OCI-LY3 (cell line): ENCODE measurements around the gene LNX1.

Experiments
- H2AFZ ChIP-seq: fragments of 200-600, 300-600 bp; shearing (Covaris generic); 2 replicates; pipeline ENCODE4 v1.6.0; 2014; ENCODE audit warnings: antibody characterized with exemption, low read depth, low read length
- H3K27ac ChIP-seq: fragments of 200-600, 300-600 bp; sonication (generic); 2 replicates; pipeline ENCODE4 v1.5.1; 2014; ENCODE audit warnings: mild to moderate bottlenecking, low read length, moderate library complexity, mixed read lengths
- H3K27me3 ChIP-seq: fragments of 200-600, 300-600 bp; sonication (generic); 2 replicates; pipeline ENCODE4 v1.6.1; 2014; ENCODE audit warnings: low read depth, low read length, mixed read lengths
- H3K36me3 ChIP-seq: fragments of 200-600, 300-600 bp; sonication (generic); replicated peaks from 2 replicates; pipeline ENCODE3; 2014; ENCODE audit warnings: low read depth, low read length, mixed read lengths
- H3K4me1 ChIP-seq: fragments of 300-600, 200-600 bp; sonication (generic); 2 replicates; pipeline ENCODE4 v1.6.1; 2014; ENCODE audit warnings: low read length, mixed read lengths
- H3K4me2 ChIP-seq: fragments of 200-600, 300-600 bp; sonication (generic); 2 replicates; pipeline ENCODE4 v1.6.1; 2014; ENCODE audit warnings: low read length, mixed read lengths
- H3K4me3 ChIP-seq: fragments of 300-600, 200-600 bp; sonication (generic); 2 replicates; pipeline ENCODE4 v1.5.1; 2014; ENCODE audit warnings: antibody characterized with exemption, mild to moderate bottlenecking, low read length, moderate library complexity
- H3K79me2 ChIP-seq: fragments of 300-600, 200-600 bp; shearing (Covaris generic); 2 replicates; pipeline ENCODE4 v1.6.1; 2014; ENCODE audit warnings: mild to moderate bottlenecking, low read length, mixed read lengths
- H3K9ac ChIP-seq: fragments of 300-600, 200-600 bp; shearing (Covaris generic); 2 replicates; pipeline ENCODE4 v1.6.0; 2014; ENCODE audit warnings: mild to moderate bottlenecking, low read length, moderate library complexity
- H3K9me3 ChIP-seq: fragments of 200-600, 300-600 bp; shearing (Covaris generic); 2 replicates; pipeline ENCODE4 v1.6.1; 2014; ENCODE audit warnings: low read length, mixed read lengths; ENCODE audit not compliant: insufficient read depth
- H4K20me1 ChIP-seq: fragments of 200-600, 300-600 bp; sonication (generic); 2 replicates; pipeline ENCODE4 v1.6.1; 2016; ENCODE audit warnings: low read length, mixed read lengths; ENCODE audit not compliant: insufficient read depth
- EZH2phosphoT487 ChIP-seq: fragments of 200-600 bp; shearing (Covaris generic); IDR thresholded peaks from 2 replicates; pipeline ENCODE4 v1.6.1; 2018; ENCODE audit warnings: antibody characterized with exemption, mixed run types, low read depth
- TF ChIP-seq, protein P1 (sequence below): fragments of 200-600, 300-600 bp; sonication (generic); IDR thresholded peaks from 2 replicates; pipeline ENCODE4 v1.5.1; 2014; ENCODE audit warnings: antibody characterized with exemption, low read length, low read depth

LNX1 gene

DNA sequence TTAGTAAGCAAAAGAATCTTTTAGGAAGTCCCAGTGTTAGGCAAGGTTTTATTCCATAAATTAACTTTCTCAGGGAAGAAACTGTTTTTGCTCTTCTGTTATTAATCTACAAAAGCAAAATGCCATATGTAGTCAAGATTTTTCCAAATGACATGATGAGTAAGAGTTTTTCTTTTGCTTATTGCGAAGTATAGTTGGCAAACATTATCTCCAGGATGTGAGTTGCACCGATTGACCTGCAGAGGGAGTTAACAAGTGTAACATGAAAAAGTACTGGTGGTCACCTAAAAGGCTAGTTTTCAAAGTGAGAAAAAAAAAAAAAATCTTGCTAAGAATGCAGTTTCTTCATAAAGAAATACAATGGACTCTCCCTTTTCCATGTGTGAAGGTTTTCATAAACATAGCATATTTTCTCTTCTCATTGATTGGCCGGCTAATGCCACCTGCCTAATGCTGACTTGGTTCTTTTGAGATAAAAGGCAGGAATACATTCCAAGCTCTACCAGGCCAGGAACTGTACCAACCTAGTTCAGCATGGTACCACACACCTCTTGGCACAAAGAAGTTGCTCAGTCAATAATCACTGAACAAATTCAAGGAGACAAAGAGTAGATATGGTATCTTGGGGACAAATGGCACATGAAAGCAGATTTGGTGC is 100.2 kb downstream of the LNX1 start:
- H3K4me3 ChIP-seq, result no peak overlapping the region
- H3K27ac ChIP-seq, result no peak overlapping the region

DNA sequence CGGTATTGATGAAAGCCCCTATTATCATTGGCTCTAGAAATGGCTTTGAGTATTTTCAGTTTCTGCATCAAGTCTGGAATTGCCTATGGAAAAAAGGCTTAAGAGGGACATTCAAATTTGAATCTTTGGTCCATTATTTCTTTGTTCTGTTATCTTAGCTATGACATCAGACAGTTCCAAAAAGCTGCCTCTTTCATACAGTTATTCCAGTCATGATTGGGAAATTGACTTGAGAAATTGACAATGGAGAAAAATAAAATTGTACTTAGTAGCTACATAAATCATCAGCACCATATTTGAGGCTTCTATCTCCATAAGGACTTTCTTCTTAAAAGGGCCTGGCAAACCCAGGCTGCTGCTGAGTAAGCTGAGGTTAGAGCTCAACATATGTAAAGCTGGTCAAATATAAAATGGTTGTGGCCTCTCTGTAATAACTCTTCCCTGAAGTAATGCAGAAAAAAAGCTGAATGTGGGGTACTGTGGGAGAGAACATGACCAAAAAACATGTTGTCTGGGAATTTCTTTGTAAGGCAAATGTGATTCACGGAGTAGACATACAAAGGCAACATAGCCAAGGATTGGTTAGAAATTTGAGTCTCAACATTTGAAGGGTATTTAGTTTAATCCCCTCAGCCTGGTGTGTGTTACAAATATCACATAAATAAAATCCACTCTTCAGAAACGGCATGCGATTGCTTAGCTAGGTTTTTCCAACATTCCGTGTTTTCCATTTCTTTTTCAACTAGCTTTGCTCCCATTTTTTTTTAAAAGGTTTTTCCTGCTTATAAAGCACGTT is 100.9 kb downstream of the LNX1 start:
- Histone ChIP-seq H4K20me1 (no peaks in the 10 kb centered on the region), H3K4me3 (no peak overlapping the region), H3K9ac (no peak overlapping the region), H3K4me1 (no peaks in the 10 kb centered on the region), H3K36me3 (no peaks in the 10 kb centered on the region), H3K9me3 (no peaks in the 10 kb centered on the region), H3K79me2 (no peaks in the 10 kb centered on the region), H2AFZ (no peak overlapping the region), H3K27me3 (peaks cover 43% of the 10 kb centered on the region), H3K4me2 (no peak overlapping the region), H3K27ac (no peak overlapping the region)
- TF ChIP-seq, protein P1, sequence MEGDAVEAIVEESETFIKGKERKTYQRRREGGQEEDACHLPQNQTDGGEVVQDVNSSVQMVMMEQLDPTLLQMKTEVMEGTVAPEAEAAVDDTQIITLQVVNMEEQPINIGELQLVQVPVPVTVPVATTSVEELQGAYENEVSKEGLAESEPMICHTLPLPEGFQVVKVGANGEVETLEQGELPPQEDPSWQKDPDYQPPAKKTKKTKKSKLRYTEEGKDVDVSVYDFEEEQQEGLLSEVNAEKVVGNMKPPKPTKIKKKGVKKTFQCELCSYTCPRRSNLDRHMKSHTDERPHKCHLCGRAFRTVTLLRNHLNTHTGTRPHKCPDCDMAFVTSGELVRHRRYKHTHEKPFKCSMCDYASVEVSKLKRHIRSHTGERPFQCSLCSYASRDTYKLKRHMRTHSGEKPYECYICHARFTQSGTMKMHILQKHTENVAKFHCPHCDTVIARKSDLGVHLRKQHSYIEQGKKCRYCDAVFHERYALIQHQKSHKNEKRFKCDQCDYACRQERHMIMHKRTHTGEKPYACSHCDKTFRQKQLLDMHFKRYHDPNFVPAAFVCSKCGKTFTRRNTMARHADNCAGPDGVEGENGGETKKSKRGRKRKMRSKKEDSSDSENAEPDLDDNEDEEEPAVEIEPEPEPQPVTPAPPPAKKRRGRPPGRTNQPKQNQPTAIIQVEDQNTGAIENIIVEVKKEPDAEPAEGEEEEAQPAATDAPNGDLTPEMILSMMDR, result no peak
- no peak for TF ChIP-seq EZH2phosphoT487

More for the DNA sequence above, 100.2 kb downstream of the LNX1 start:
- Histone ChIP-seq H3K9ac (no peak overlapping the region), H3K9me3 (no peaks in the 10 kb centered on the region), H3K79me2 (no peaks in the 10 kb centered on the region), H3K27me3 (peaks cover 38% of the 10 kb centered on the region), H2AFZ (no peak overlapping the region), H3K36me3 (no peaks in the 10 kb centered on the region), H3K4me2 (no peak overlapping the region), H4K20me1 (no peaks in the 10 kb centered on the region), H3K4me1 (no peaks in the 10 kb centered on the region)
- TF ChIP-seq EZH2phosphoT487, result no peak
- TF ChIP-seq, protein P1, result peak; percentile 73

DNA sequence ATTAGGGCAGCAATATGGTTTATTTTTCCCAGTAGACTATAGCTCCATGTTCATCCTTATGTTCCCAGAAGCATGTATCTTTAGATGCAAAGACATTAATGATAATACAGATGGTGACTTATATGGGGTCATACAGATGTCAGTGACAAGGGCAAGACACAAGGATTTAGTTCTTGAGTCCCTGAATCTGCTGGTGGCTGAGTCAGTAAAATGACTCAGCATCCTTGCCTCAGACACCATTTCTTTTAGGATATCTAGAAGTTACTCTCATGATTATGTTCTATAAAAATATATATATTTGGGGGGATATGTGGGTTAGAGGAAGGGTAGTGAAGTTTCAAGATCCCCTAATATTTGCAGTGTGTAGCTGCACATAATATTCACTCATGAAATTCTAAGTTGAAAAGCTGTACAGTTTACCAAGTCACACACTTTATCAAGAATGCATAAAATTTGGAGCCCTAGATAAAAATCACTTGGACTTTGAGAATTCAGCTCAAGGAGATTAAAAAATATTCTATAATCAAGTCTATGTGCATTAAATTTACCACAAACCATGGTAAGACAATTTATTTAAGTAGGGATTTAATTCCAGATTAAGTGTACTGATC is 101.9 kb downstream of the LNX1 start:
- H3K4me3 ChIP-seq, result no peak overlapping the region
- H3K79me2 ChIP-seq, result no peaks in the 10 kb centered on the region
- TF ChIP-seq, protein P1, result no peak
- TF ChIP-seq EZH2phosphoT487, result no peak
- H3K9ac ChIP-seq, result no peak overlapping the region
- no peak overlapping the region for H3K4me2 ChIP-seq
- no peaks in the 10 kb centered on the region for H4K20me1 ChIP-seq
- no peak overlapping the region for H2AFZ ChIP-seq
- no peaks in the 10 kb centered on the region for H3K36me3 ChIP-seq
- no peaks in the 10 kb centered on the region for H3K4me1 ChIP-seq
- H3K27me3 ChIP-seq, result peaks cover 45% of the 10 kb centered on the region
- H3K27ac ChIP-seq, result no peak overlapping the region
- no peaks in the 10 kb centered on the region for H3K9me3 ChIP-seq

DNA sequence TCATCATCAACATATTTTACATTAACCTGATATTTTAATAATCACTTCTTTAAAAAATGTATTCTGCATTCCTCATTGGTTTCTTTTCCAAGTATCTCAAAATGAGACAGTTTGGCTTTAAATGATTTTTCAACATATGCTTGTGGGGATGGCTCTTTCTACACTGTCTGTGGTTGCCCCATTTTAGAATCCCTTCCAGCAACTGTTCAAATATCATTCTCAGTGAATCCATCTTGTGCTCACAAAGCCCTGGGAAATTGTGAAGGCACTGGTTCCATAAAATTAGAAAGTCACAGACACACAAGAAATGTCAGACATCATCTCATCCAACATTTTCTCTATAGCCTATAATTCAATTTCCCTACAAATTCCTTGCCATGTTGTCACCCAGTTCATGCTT is 103.5 kb downstream of the LNX1 start:
- H3K9ac ChIP-seq, result no peak overlapping the region
- H2AFZ ChIP-seq, result no peak overlapping the region
- peaks cover 45% of the 10 kb centered on the region for H3K27me3 ChIP-seq
- H4K20me1 ChIP-seq, result no peaks in the 10 kb centered on the region
- H3K4me3 ChIP-seq, result no peak overlapping the region
- TF ChIP-seq, protein P1, result no peak
- no peak for TF ChIP-seq EZH2phosphoT487
- H3K4me2 ChIP-seq, result no peak overlapping the region
- no peaks in the 10 kb centered on the region for H3K9me3 ChIP-seq
- no peaks in the 10 kb centered on the region for H3K36me3 ChIP-seq
- H3K27ac ChIP-seq, result no peak overlapping the region
- H3K4me1 ChIP-seq, result no peaks in the 10 kb centered on the region
- H3K79me2 ChIP-seq, result no peaks in the 10 kb centered on the region
